ENCODE data around the gene IL1F10.

The IL1F10 gene

GRCh38 chr2:113112441-113112840, 44.7 kb downstream of the IL1F10 start:
- no peak for DNase-seq (ENCODE audit: low read depth, low spot score)

GRCh38 chr2:113112871-113113270, 45.1 kb downstream of the IL1F10 start:
- no peak for DNase-seq (ENCODE audit: low read depth, low spot score)

- no peak for DNase-seq (ENCODE audit: low read depth, low spot score)
These were observed 46.0 kb downstream of the IL1F10 start for GRCh38 chr2:113113807-113114206.

DNA sequence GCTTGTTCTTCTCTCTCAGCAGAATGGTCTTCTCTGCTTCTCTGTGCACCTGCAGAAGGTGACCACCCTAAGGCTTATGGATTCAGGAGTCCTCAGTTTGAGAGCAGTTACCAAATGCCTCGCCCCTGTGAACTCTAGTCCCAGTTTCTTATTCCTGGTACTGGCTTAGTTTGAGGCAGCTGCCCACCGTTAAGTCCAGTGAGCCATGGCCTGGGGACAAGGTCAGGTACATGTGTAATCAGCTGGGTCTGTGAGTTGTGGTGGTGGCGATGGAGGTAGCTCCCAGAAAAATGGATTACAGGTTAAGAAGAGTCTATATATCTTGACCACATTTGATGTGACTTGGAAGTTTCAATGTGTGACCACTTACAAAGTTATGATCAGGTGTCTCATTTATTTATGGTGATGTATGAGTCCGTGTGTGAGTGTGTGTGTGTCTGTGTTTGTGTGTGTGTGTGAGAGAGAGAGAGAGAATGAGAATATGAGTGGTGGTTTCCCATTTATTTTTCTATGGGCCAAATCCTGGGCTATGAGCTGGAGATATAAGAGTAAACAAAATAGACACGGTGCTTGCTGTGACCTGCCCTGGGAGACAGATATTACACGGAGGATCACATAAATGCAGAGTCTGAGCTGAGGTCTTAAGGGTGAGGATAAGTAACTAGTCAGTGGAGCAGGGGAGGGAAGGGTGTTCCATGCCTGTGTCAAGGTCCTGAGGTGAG, 46.6 kb downstream of the IL1F10 start:
- no peak for DNase-seq (ENCODE audit: low read depth, low spot score)

GRCh38 chr2:113114996-113115395, 47.2 kb downstream of the IL1F10 start:
- no peak for DNase-seq (ENCODE audit: low read depth, low spot score)

- DNase-seq (ENCODE audit: low read depth, low spot score), result no peak
These were observed 48.6 kb downstream of the IL1F10 start for GRCh38 chr2:113116100-113116958.

DNA sequence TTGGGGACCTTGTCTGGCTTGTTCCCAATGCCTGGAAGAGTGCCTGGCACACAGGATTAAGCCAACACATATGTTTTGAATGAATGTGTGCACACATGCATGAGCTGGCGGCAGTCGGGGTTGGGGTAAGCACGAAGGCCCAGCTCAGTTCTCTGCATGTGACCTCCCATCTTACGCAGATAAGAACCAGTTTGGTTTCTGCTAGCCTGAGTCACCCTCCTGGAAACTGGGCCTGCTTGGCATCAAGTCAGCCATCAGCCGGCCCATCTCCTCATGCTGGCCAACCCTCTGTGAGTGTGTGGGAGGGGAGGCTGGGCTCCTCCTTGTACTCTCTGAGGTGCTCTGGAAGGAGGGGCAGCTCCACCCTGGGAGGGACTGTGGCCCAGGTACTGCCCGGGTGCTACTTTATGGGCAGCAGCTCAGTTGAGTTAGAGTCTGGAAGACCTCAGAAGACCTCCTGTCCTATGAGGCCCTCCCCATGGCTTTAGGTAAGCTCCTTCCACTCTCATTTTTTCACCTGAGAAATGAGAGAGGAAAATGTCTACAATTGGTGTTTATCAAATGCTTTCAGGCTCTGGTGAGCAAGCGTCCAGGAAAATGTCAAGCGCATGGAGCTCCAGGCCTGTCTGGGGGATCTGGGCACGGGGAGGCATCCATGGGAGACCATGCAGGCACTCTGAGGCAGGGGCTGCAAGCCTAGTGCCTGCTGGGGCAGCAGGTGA, 49.9 kb downstream of the IL1F10 start:
- DNase-seq (ENCODE audit: low read depth, low spot score), result no peak

DNA sequence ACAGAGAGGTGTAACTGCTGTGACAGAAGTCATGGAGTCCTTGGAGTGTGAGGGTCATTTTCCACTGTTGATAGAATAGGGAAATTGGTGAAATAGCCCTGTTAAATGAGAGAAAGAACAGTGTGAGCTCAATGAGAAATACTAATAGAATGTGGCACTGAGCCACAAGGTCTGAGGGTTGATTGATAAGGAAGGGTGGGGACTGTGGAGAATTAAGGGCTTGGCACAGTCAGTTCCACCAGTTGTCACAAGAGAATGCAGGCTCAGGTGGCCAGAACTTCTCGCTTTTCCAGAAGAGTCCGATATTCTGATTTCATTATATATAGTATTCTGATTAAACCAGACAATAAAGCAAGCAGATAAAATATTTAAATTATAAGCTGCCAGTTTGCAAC, 50.5 kb downstream of the IL1F10 start:
- no peak for DNase-seq (ENCODE audit: low read depth, low spot score)

GRCh38 chr2:113119111-113119510, 51.3 kb downstream of the IL1F10 start:
- no peak for DNase-seq (ENCODE audit: low read depth, low spot score)

GRCh38 chr2:113120861-113121260, 53.1 kb downstream of the IL1F10 start:
- no peak for DNase-seq (ENCODE audit: low read depth, low spot score)

DNA sequence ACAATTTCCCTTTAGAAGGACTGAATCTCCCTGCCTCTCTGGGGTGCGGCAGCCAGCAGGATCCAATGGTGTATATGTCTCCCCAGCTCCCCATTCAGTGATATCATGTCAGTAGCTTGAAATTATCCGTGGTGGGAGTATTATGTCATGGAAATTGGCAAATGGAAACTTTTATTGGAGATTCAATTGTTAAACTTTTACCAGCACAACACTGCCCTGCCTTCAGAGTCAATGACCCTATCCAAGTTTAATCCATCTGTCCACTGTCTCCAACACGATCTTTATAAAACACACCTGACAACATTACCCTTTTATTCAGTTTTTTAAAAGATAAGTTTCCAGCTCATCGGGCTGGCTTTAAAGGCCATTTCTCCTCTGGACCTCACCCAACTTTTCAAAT, 54.6 kb downstream of the IL1F10 start:
- no peak for DNase-seq (ENCODE audit: low read depth, low spot score)

DNA sequence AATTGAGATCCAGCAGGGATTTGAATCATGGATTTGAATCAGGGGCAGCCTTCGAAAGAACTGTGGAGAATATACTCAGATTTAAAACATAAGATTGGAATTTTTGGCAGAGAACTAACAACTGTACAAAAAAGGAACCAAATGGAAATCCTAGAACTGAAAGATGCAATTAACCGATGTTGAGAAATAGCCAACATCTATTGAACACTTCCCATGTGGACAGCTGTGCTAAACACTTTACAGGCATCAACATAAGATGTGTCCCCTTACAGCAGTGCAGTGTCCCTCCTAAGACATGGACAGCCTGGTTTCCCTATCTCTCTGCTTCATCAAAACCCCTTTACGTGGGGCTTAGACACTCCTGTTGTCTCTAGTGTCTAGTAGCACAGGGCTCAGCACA, 56.0 kb downstream of the IL1F10 start:
- no peak for DNase-seq (ENCODE audit: low read depth, low spot score)

DNA sequence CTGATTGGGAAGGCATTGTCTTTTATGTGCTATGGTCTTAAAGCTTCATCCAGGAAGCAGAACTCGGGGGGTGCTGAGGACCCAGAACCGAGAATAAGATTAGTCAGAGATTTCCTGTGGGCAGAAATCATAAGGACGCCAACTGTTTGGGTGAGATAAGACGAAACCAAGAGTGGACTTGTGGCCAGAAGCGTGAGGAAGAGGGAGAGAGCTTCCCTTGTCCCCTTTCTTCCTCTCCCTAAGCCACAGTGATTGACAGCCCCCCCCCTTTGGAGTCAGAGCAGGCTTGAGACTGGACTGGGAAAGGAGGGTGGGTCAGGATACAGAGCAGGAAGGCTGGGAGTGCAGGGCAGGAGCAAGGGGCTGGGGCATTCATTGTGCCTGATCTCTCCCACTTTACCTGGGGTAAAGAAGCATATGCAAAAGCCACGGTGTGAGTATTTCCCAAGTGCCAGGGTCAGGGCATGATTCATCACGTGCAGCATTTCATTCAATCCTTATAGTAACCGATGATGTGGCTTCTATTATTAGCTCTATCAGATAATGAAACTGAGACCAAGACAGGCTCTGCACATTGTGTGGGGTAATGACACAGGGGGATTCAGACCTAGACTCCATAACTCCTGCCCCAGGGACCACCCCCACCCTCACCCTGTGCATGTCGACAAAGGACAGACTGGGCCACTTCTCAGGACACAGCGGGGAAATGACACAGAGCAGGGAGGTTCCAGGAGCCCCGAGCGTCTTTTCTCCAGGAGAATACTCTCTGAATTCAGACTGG, 56.6 kb downstream of the IL1F10 start:
- no peak for DNase-seq (ENCODE audit: low read depth, low spot score)
